Neural cell (in vitro differentiated cells): ENCODE results near the gene VAT1L. TPM values are rescaled to one million over a fixed set of nuclear protein-coding genes. Genes with fewer than 3 reads are reported as not detected.
A peak's percentile ranks its signal among the peaks of the same experiment; 100 is the strongest.

Source experiments
- H2AFZ ChIP-seq: fragments of 200-600, 300-800 bp; sonication (generic), shearing (Covaris generic); 2 replicates; pipeline ENCODE4 v1.6.0; 2014; ENCODE audit warnings: low read depth, mild to moderate bottlenecking, antibody characterized with exemption, low read length, moderate library complexity
- H3F3A ChIP-seq: fragments of 200-600 bp; shearing (Covaris generic); 2 replicates; pipeline ENCODE4 v1.6.1; 2016; ENCODE audit warnings: mild to moderate bottlenecking, moderate library complexity, mixed read lengths, antibody characterized with exemption, low read length; ENCODE audit not compliant: insufficient read depth, poor library complexity, severe bottlenecking
- H3K27ac ChIP-seq: fragments of 200-600, 300-800 bp; sonication (generic), shearing (Covaris generic); 2 replicates; pipeline ENCODE4 v1.5.1; 2014; ENCODE audit warnings: mild to moderate bottlenecking, low read length, moderate library complexity
- H3K27me3 ChIP-seq: fragments of 300-800, 200-600 bp; sonication (generic), shearing (Covaris generic); 2 replicates; pipeline ENCODE4 v1.6.0; 2014; ENCODE audit warnings: mild to moderate bottlenecking, low read depth, low read length, moderate library complexity; ENCODE audit not compliant: insufficient read depth
- H3K36me3 ChIP-seq: fragments of 300-800, 200-600 bp; sonication (generic), shearing (Covaris generic); 2 replicates; pipeline ENCODE4 v1.5.1; 2014; ENCODE audit warnings: mild to moderate bottlenecking, antibody characterized with exemption, low read length, moderate library complexity; ENCODE audit not compliant: insufficient read depth
- H3K4me2 ChIP-seq: fragments of 300-800, 200-600 bp; sonication (generic), shearing (Covaris generic); 2 replicates; pipeline ENCODE4 v1.6.0; 2014; ENCODE audit warnings: mild to moderate bottlenecking, low read length
- H3K4me3 ChIP-seq: fragments of 300-800, 200-600 bp; sonication (generic), shearing (Covaris generic); 2 replicates; pipeline ENCODE4 v1.5.1; 2014; ENCODE audit warnings: mild to moderate bottlenecking, low read length, moderate library complexity
- H3K79me2 ChIP-seq: fragments of 200-600 bp; shearing (Covaris generic); replicated peaks from 2 replicates; pipeline ENCODE4 v1.6.0; 2014; ENCODE audit warnings: mild to moderate bottlenecking, low read length, moderate library complexity; ENCODE audit not compliant: insufficient read depth
- H3K9ac ChIP-seq: fragments of 300-800, 200-600 bp; sonication (generic), shearing (Covaris generic); 2 replicates; pipeline ENCODE4 v1.6.1; 2016; ENCODE audit warnings: mild to moderate bottlenecking, low read length, mixed read lengths
- H3K9me2 ChIP-seq: fragments of 200-600 bp; shearing (Covaris generic); 2 replicates; pipeline ENCODE4 v1.6.1; 2016; ENCODE audit warnings: mild to moderate bottlenecking, low read length, mixed read lengths; ENCODE audit not compliant: insufficient read depth
- H3K9me3 ChIP-seq: fragments of 200-600, 300-800 bp; sonication (generic), shearing (Covaris generic); 2 replicates; pipeline ENCODE4 v1.6.1; 2016; ENCODE audit warnings: mild to moderate bottlenecking, mixed run types, low read length, moderate library complexity, mixed read lengths
- H4K20me1 ChIP-seq: fragments of 200-600 bp; shearing (Covaris generic); 2 replicates; pipeline ENCODE4 v1.6.1; 2016; ENCODE audit warnings: mild to moderate bottlenecking, mixed run types; ENCODE audit not compliant: insufficient read depth
- CTCF ChIP-seq: fragments of 450-650 bp; IDR thresholded peaks from 2 replicates; pipeline ENCODE4 v1.5.1; 2014; ENCODE audit warnings: antibody characterized with exemption, mild to moderate bottlenecking, moderate library complexity; ENCODE audit not compliant: poor library complexity, severe bottlenecking
- EZH2 ChIP-seq: fragments of 200-600, 300-800 bp; shearing (Covaris generic), sonication (generic); IDR thresholded peaks from 2 replicates; pipeline ENCODE4 v1.6.1; 2014; ENCODE audit warnings: antibody characterized with exemption, low read length, borderline replicate concordance, mild to moderate bottlenecking; ENCODE audit not compliant: insufficient read depth, poor library complexity, severe bottlenecking
- MXI1 ChIP-seq: fragments of 450-650 bp; conservative IDR thresholded peaks from 2 replicates; pipeline ENCODE4 v1.6.1; 2014; ENCODE audit warnings: antibody characterized with exemption, mild to moderate bottlenecking; ENCODE audit not compliant: poor library complexity, severe bottlenecking
- POLR2AphosphoS5 ChIP-seq: IDR thresholded peaks from 2 replicates; pipeline ENCODE4 v1.6.1; 2012
- RAD21 ChIP-seq: fragments of 450-650 bp; conservative IDR thresholded peaks from 2 replicates; pipeline ENCODE4 v1.6.1; 2014; ENCODE audit warnings: antibody characterized with exemption, mild to moderate bottlenecking, moderate library complexity
- REST ChIP-seq: IDR thresholded peaks from 2 replicates; pipeline ENCODE4 v1.6.1; 2012; ENCODE audit warnings: borderline replicate concordance
- SMC3 ChIP-seq: fragments of 450-650 bp; conservative IDR thresholded peaks from 2 replicates; pipeline ENCODE4 v1.6.1; 2014; ENCODE audit warnings: antibody characterized with exemption, mild to moderate bottlenecking, moderate library complexity; ENCODE audit not compliant: poor library complexity
- TAF1 ChIP-seq: IDR thresholded peaks from 2 replicates; pipeline ENCODE4 v1.6.1; 2012; ENCODE audit warnings: low read depth
- polyA plus RNA-seq: library from polyadenylated mRNA; depleted of rRNA; stranded (reverse); fragments of >200 nt; gene quantifications from 2 replicates; pipeline ENCODE4 v1.2.3, GENCODE V29; 2014

The VAT1L gene
- polyA plus RNA-seq, 1 donor from 2014 or later: 54.5 TPM

- Histone ChIP-seq H3K4me3 (peak overlapping the region; percentile 98), H3K27ac (peak overlapping the region; percentile 31), H4K20me1 (no peaks in the 10 kb centered on the region), H3K27me3 (no peaks in the 10 kb centered on the region), H3K9ac (peak overlapping the region; percentile 77), H3K9me2 (no peaks in the 10 kb centered on the region), H2AFZ (no peak overlapping the region), H3F3A (no peaks in the 10 kb centered on the region), H3K79me2 (peaks cover 39% of the 10 kb centered on the region), H3K36me3 (no peaks in the 10 kb centered on the region), H3K4me2 (peak overlapping the region; percentile 96), H3K9me3 (no peaks in the 10 kb centered on the region)
- TF ChIP-seq POLR2AphosphoS5 (no peak), RAD21 (peak; percentile 17)
These were observed 1.6 kb downstream of the VAT1L start for GRCh38 chr16:77790009-77790372.

GRCh38 chr16:77790912-77791311 is 2.5 kb downstream of the VAT1L start:
- peak overlapping the region; percentile 96 for H3K4me2 ChIP-seq
- H3K4me3 ChIP-seq: peak overlapping the region; percentile 98

More at GRCh38 chr16:77790912-77791311, 2.5 kb downstream of the VAT1L start:
- no peaks in the 10 kb centered on the region for H3K36me3 ChIP-seq
- H3K27ac ChIP-seq: peak overlapping the region; percentile 34
- H3K9me3 ChIP-seq: no peaks in the 10 kb centered on the region
- peaks cover 39% of the 10 kb centered on the region for H3K79me2 ChIP-seq
- H3K27me3 ChIP-seq: no peaks in the 10 kb centered on the region
- TF ChIP-seq SMC3 (peak; percentile 24), POLR2AphosphoS5 (peak; percentile 57), MXI1 (no peak), TAF1 (no peak), RAD21 (no peak), EZH2 (no peak), REST (peak; percentile 42), CTCF (no peak)
- H4K20me1 ChIP-seq: no peaks in the 10 kb centered on the region
- H3K9me2 ChIP-seq: no peaks in the 10 kb centered on the region
- H3F3A ChIP-seq: no peaks in the 10 kb centered on the region
- no peak overlapping the region for H2AFZ ChIP-seq
- H3K9ac ChIP-seq: no peak overlapping the region
